ENCODE measurements around the gene CYP8B1.

The CYP8B1 gene

DNA sequence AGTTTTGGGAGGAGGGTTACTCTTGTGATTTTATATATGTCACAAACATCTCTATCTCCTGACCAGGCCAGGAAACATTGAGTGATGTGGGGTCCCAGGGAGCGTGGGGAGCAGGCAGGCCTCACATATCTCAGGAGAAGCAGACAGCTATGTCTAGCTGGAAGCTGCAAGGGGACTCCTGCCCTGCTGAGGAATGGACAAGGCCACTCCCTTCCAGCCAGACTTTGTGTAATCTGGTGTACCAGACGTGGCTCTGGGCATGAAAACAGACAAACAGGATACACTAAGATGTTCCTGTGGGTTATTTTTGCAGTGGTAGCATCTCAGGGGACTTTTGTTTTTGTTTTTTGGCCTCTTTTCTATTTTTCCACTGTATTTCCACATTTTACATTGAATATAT, 23.2 kb downstream of the CYP8B1 start:
- no peak for DNase-seq (ENCODE audit: low read depth)

DNA sequence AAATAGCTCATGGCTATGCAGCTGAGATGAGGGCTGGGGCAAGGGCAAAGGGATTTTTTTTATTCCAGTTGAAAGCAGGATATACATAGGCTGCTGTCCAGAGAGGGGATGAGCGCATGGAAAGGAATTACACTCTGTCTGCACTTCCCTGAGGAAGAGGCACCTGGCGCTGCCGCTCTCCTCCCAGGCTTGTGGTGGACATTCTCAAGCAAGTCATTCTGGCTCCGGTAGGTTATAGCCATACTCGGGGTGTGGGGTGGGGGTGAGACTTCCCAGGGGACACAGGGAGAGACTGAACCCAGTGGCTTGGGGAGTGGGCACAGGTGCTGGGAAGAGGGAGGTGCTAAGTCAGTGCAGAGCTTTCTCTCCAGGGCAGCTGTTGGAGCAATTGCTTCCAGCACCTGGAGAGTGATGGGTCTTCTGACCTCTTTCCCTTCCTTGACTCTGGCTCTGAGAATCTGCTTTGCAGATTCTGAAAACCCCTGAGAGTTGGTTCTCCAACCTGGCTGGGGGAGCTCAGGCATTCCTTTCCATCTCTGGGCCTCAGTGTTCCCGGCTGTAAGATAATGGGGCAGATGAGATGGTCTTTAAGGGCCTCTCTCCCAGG, 24.3 kb downstream of the CYP8B1 start:
- DNase-seq (ENCODE audit: low read depth) = no peak

DNA sequence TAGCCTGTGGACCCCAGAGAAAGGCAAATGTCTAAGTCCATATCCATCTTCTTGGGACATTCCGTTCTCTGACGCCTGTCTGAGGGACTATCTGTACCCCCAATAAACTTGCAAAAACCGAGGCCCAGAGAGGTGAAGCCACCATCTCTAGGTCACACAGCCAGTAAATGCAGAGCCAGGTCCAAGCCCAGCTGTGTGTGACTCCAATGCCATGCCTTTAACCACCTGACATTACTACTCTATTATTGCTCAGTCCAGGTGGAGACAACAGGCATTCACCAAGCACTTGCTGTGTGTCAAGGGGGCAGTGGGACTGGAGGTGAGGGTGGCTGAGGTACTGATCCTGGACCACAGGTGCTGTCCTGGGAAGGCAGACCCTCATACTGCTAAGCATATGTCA, 25.4 kb downstream of the CYP8B1 start:
- no peak for DNase-seq (ENCODE audit: low read depth)

GRCh38 chr3:42849017-42849416, 26.7 kb downstream of the CYP8B1 start:
- DNase-seq (ENCODE audit: low read depth) = no peak

GRCh38 chr3:42847731-42848130, 27.9 kb downstream of the CYP8B1 start:
- DNase-seq (ENCODE audit: low read depth) = no peak

DNA sequence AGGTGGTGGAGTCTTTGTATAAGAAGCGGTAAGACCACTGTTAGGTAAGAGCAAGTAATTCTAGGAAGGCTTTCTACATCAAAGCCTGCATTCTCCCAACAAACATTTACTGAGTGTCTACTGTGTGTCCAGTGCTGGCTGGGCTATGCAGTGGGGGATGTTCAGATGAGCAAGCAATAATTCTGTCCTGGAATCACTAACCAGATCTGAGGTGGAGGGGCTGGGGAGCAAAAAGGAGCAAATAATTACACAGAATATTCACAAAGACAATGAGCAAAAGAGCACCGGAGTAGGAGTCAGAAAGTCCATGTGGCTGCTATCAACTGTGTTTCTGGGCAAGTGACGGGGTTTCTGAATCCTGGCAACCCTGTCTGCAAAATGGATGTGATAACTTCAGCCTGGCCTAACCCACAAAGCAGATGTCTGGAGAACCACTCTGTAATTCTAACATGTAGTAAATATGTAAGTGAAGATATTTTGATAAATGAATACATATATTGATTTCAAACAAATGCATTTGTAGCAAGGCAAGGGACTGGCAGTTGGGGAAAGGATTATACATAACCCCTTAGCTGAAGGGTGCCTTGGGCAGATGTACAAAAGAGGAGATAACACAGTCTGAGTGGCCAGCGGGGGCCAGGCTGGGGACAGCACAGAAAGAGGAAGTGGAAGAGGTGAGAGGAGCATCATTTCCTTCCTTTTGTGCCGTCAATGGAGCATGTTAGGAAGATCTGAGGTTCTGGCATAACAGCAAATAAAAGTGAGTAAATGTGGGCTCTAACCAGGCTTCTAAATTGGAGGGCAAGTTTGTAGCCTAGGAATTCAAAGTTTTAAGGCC, 28.8 kb downstream of the CYP8B1 start:
- DNase-seq (ENCODE audit: low read depth) = no peak

GRCh38 chr3:42844815-42845214, 30.9 kb downstream of the CYP8B1 start:
- no peak for DNase-seq (ENCODE audit: low read depth)

DNA sequence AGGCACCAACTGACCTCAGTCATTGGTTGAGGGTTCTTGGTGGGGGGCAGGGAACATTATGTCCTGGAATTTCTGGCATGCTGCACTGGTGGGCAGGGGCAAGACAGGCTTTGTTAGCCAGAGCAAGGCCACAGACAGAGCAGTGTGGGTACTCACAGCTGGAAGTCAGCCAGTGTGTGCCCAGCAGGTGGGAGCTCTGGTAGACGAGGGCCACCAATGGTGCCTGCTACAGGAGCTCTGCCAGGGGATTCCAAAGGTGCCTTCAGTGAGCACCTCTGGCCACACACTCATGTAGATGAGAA, 31.3 kb downstream of the CYP8B1 start:
- DNase-seq (ENCODE audit: low read depth) = no peak

DNA sequence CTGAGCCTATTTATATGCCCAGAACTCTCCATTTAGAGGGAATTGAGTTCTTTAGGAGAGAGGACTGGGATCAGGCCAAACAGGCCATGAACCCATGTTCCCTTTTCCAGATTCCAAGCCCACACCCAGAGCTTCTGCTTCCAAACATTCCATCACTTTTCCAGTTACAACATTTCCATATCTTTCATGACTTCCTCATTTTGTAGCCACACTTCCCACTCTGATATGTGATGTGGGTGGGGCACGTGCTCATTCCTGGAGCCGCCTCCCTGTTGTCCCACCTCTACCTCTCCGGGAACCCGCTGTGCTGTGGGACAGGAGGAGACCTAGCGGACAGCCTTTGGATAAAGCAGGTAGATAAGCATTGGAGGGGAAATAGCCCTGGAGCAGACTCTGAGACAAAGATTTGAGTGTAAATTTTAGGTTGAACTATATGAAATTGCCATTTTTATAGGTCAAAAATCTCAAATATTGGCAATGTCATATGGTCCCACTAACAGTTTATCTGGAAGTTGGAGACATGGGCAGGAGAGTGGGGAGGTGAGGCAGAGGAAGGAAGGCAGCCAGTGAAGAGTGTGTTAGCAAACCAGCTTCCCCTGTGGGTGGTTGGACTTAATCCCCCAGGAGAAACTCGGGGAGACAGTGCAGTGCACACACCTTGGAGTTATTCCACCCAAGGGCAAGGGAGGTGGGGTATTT, 31.8 kb downstream of the CYP8B1 start:
- no peak for DNase-seq (ENCODE audit: low read depth)

- DNase-seq (ENCODE audit: low read depth) = no peak
Observed at GRCh38 chr3:42841332-42841731, 34.3 kb downstream of the CYP8B1 start.

DNA sequence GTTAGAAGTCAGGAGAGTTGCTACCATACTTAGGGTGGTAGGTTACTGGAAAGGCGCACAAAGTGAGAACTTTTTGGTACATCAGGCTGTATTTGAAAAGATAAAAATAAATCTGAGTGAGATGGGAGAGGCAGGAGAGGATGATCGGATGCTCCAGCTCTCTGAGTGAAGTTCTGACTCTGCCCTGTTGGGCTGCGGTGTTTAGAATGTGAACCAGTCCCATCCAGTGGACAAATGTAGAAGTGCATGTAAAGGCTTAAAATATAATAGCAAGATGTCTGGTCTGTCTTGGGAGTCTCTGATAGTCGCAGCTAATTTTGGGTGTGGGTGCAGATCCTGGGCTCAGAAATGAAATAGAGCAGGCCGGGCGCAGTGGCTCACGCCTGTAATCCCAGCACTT, 36.1 kb downstream of the CYP8B1 start:
- no peak for DNase-seq (ENCODE audit: low read depth)

GRCh38 chr3:42838571-42838970, 37.1 kb downstream of the CYP8B1 start:
- DNase-seq (ENCODE audit: low read depth) = no peak

DNA sequence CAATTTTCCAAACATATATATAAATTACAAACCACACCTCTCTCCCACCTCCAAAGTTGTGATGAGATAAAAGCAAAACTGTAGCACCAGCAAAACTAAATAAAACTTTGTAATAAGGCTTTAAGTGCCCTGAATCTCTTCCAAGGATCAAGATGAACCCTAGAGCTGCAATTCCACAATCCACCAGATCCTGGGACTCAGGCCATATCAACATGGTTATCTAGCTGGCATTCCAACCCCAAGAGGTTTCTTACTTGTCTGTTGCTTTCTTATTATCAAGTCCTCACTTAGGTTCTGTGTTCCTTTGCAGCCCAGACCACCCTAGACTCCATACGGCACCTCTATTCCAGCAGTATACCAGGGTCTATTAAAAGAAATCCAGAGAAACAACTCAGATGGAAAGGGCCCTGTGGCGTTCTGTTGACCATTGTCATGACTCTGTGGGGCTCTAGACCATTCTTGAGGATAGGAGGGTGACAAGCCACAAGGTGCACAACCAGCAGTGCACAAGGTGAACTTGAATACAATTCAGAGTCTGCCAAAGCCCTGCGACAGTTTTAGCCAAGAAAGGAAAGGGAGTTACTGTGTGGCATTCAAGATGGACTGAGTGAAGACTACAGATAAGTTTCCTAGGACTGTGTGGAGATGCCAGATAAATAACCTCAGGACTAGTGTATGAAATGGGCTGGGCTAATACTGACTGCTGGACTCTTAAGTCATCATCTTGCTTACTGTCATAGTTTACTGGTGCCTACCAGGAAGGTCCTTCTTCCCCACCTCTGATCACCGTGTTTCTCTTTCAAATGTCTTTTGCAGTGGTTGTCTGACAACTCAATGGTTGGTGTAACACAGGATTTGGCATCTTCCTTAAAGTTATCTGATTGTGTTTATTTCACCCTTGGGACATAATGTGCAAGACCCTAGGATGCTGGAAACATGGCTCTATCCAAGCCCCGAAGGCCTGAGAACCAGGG, 39.2 kb downstream of the CYP8B1 start:
- DNase-seq (ENCODE audit: low read depth) = no peak

- DNase-seq (ENCODE audit: low read depth) = peak; percentile 46
Observed at GRCh38 chr3:42831321-42831713, 44.4 kb downstream of the CYP8B1 start.

DNA sequence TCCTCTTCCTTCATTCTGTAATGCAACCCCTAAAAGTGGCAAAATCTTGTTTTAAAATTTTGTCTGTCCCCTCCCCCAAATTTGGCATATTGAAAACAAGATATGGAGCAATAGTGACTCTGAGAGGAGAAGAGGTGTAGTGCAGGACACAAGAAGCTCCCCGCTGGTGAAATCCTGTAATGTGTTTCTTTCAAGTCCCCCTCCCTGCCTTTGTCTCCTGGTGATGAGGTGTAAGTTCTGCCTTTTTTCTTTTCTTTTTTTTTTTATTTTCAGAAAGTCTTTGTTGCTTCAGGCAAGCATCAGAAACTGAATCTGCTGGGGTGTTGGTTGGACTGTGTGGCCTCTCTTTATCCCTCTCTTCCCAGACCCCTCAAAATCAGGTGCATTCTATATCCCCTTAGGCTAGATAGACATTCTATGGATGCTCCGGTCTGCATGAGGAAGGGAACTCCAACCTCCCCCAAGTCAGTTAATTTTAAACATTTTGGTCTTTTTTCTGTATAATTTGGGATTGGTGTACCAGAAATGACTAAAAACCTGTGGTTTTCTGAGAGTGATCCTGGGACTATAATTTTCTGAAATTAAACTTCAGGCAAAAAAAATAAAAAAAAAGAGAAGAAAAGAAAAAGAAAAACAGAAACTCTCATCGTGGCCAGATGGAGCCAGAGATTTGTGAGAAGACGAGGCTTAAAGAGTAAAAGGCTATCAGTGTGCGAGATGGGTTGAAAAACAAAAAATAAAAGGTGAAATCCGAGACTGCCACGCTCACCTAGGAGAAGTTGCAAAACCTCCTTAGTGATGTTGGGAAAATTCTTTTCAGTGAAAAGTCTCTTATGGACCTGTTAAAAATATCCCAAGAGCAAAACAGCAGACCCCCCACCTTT, 45.0 kb downstream of the CYP8B1 start:
- DNase-seq (ENCODE audit: low read depth) = no peak

GRCh38 chr3:42829628-42830436, 45.8 kb downstream of the CYP8B1 start:
- no peak for DNase-seq (ENCODE audit: low read depth)

- DNase-seq (ENCODE audit: low read depth) = no peak
Observed at GRCh38 chr3:42829083-42829627, 46.5 kb downstream of the CYP8B1 start.

DNA sequence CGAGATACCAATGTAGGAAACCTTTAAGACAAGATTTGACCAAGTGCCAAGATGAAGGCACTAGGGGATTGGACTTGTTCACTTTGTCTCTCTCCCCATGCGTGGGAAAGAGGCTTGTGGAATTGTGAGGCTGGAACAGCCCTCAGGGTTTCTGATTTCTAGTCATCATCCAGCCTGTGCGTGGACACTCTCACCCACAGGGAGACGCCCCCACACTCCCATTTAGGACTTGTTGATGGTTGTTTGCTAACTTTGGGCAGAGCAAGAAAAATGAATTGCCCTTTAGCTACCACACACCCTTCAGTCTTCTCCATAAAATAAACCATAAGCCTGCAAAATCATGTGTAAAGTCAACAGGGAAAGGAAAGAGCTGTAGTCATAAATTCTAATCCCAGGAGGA, 48.0 kb downstream of the CYP8B1 start:
- no peak for DNase-seq (ENCODE audit: low read depth)

- DNase-seq (ENCODE audit: low read depth) = no peak
Observed at GRCh38 chr3:42827023-42827422, 48.7 kb downstream of the CYP8B1 start.

DNA sequence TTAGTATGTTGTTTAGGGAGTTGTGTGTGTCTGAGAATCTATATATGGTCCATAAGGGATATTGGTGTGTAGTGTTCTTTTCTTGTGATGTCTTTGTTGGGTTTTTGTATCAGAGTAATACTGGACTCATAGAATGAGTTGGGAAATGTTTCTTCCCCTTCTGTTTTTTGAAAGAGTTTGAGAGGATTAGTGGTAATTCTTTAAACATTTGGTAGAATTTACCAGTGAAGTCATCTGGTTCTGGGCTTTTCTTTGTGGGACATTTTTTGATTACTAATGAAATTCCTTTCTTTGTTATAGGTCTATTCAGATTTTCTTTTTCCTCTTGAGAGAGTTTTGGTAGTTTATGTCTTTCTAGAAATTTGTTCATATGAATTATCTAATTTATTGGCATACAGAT, 49.5 kb downstream of the CYP8B1 start:
- no peak for DNase-seq (ENCODE audit: low read depth)

Data from stimulated activated CD8-positive, alpha-beta memory T cell treated with anti-CD3 and anti-CD28 coated beads, Interleukin-15, amount 100 ng/mL, for 24 hours (primary cell).